Embryonic facial prominence (tissue), 1 donor: Measurements from ENCODE around the gene STRIP2.
"Not testable (repeated sequence)": the region's sequence is repeated elsewhere in the genome, so short reads cannot be mapped to it uniquely, and the experiment has no call there.

Experiments
- DNase-seq: peaks from one replicate; pipeline ENCODE4 v3.0.0-alpha.2; 2016; ENCODE audit errors: extremely low spot score

STRIP2 gene

GRCh38 chr7:129530795-129531391 is 96.7 kb downstream of the STRIP2 start:
- no peak for DNase-seq

- no peak for DNase-seq
These were observed 97.5 kb downstream of the STRIP2 start for GRCh38 chr7:129531721-129532120.

DNA sequence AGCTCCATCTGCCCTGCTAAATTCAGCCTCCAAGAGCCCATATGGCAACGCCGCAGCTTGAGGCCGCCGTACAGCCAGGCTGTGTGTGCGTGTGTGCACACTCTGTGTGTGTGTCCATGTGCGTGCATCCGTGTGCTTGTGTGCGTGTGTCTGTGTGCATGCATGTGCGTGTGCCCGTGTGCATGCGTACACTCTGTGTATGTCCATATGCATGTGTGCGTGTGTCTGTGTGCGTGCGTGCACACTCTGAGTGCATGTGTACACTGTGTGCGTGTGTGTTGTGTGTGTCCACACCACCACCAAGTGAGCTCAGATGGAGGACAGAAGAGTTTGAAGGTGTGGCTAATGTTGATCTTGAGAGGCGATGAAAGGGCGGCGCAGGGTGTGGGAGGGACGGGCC is 98.1 kb downstream of the STRIP2 start:
- DNase-seq, result no peak

DNA sequence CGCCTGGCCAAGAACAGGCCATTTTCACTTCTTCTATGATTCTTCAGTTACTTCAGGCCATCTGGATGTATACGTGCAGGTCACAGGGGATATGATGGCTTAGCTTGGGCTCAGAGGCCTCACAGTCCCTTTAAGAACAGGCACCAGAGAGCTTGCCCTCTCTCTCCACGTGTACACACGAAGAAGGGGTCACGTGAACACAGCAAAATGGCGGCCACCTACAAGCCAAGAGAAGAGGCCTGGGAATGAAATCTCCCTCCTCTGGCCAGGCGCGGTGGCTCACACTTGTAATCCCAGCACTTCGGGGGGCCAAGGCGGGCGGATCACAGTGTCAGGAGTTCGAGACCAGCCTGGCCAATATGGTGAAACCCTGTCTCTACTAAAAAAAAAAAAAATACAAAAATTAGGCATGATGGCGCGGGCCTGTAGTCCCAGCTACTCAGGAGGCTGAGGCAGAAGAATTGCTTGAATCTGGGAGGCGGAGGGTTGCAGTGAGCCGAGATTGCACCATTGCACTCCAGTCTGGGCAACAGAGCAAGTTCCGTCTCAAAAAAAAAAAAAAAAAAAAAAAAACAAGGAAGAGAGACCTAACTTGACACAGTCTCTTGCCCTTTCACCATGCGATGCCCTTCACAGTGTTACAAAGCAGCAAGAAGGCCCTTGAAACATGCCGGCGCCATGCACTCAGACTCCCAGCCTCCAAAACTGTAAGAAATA is 100.5 kb downstream of the STRIP2 start:
- not testable (repeated sequence) for DNase-seq

DNA sequence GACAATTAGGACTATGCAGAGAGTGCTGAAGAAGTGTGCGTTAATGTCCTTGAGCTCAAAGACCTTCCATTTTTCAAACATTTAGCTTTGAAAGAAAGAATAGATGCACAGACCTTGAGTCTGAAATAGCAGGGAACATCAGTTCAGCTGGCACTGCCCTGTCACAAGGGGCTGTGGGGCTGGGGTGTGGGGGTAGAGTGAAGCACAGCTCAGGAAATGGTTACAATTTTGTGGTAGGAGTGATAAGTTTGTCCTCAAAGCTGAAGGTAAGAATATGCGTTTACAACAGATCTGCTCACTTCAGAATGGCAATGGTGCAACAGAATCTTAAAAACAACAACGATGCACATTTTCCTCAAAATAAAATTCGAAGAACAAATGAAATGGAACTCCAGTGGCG is 101.7 kb downstream of the STRIP2 start:
- DNase-seq, result no peak

DNA sequence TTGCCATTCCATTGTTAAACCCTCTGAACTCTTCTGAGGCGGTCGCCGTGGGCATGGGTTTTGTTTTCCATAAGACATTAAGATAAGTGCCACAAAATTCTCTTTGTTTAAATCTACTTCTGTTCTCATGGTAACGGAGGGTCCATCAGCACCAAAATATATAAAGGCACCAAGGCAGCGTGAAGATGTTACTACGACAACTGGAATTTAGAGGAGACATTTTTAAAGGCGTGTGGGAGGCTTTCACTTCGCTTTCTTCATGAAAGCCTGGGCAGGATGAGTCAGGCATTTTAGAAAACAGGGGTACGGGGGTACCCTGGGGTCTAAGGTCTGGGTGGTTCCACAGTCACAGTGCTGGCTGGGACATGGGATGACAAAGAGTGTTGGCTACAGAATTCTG is 102.1 kb downstream of the STRIP2 start:
- DNase-seq, result no peak
